SH-SY5Y (cell line): ENCODE data around the gene TNFRSF18.

Experiments
- GATA2 ChIP-seq: IDR thresholded peaks from 2 replicates; pipeline ENCODE4 v1.6.1; 2011; ENCODE audit warnings: mild to moderate bottlenecking, low read depth, low read length
- GATA3 ChIP-seq: IDR thresholded peaks from 2 replicates; pipeline ENCODE4 v1.6.1; 2011; ENCODE audit warnings: low read depth, mild to moderate bottlenecking, low read length, moderate library complexity

DNA sequence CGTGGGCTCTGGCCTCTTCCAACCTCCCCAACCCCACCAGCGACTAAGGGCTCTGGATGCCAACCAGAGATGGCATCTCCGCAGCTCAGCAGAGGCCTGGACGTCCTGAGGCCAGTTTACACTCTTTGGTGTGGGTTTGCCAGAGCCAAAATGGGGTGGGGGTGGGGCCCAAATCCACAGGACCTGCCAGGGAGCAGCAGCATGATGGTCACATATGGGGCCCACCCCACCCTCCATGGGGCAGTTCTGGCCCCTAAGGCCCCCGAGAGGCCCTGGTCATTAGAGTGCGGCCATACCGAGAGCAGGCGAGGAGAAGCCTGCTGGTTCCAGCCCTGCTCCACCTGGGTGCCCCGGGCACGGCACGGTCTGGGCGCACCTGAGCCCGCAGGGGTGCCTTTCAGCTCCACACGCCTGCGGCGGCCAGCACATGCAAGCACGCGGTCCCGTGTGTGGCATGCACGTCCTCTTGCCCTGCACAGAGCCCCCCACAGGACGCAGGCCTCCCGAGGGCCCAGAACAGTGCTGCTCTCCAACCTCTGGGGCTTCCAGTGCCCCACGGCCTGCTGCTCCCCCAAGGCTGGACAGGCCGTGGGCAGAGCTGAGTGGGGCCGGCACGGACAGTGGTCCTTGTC is 35.3 kb upstream of the TNFRSF18 start:
- TF ChIP-seq GATA2: no peak
- no peak for TF ChIP-seq GATA3
